ENCODE data around the gene FRMD4A.

DNA sequence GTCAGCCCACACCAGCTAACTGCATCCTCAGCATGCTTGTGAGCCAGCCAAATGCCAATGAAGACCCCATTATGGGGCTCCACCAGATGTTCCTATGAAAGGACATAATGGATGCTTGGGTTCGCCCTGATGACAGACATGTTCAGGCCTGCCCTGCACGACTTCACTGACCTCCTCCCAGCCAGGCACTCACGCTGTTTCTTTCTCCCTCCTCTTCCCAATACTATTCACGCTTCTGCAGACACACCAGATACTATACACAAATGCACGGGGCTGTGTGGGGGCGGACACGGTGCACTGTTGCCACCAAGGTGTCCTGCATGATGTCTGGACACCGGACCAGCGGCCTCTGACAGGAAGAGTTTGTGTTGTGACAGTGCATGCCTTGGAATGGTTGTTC, 459.7 kb downstream of the FRMD4A start:
- TF ChIP-seq, protein P1, sequence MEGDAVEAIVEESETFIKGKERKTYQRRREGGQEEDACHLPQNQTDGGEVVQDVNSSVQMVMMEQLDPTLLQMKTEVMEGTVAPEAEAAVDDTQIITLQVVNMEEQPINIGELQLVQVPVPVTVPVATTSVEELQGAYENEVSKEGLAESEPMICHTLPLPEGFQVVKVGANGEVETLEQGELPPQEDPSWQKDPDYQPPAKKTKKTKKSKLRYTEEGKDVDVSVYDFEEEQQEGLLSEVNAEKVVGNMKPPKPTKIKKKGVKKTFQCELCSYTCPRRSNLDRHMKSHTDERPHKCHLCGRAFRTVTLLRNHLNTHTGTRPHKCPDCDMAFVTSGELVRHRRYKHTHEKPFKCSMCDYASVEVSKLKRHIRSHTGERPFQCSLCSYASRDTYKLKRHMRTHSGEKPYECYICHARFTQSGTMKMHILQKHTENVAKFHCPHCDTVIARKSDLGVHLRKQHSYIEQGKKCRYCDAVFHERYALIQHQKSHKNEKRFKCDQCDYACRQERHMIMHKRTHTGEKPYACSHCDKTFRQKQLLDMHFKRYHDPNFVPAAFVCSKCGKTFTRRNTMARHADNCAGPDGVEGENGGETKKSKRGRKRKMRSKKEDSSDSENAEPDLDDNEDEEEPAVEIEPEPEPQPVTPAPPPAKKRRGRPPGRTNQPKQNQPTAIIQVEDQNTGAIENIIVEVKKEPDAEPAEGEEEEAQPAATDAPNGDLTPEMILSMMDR (conservative IDR thresholded peaks at IDR 0.05) = no peak
- no peak for TF ChIP-seq EZH2 (IDR thresholded peaks at IDR 0.05; ENCODE audit: low read depth)
